ENCODE measurements around the gene GPR160.

The GPR160 gene

GRCh38 chr3:170037463-170038433, at the start of gene GPR160:
Gene GPR160, plus strand, starts transcription at chr3:170037995. Its CDS starts 45,978 bp downstream, at chr3:170083973.
- no peaks in the 10 kb centered on the region for H3K79me2 ChIP-seq
- H3K9ac ChIP-seq, result peak within 1 kb of the TSS; percentile 94
- peak within 1 kb of the TSS; percentile 65 for H2AFZ ChIP-seq
- peak; percentile 90 for TF ChIP-seq CTCF (IDR thresholded peaks at IDR 0.05)
- H3K36me3 ChIP-seq (ENCODE audit: control insufficient read depth, insufficient read depth, low read length), result no peaks in the 10 kb centered on the region
- peak within 1 kb of the TSS; percentile 93 for H3K27ac ChIP-seq
- no peaks in the 10 kb centered on the region for H3K27me3 ChIP-seq (ENCODE audit: control insufficient read depth, insufficient read depth, low read length)
- no peaks in the 10 kb centered on the region for H3K9me3 ChIP-seq (ENCODE audit: control insufficient read depth, low read length)
- peak within 1 kb of the TSS; percentile 91 for H3K4me3 ChIP-seq (ENCODE audit: low read depth, low read length)
- peak within 1 kb of the TSS; percentile 80 for H3K4me2 ChIP-seq (ENCODE audit: low read length)
- peaks cover 6% of the 10 kb centered on the region for H3K4me1 ChIP-seq

GRCh38 chr3:169990431-169990830, 47.4 kb upstream of the GPR160 start:
- TF ChIP-seq CTCF (IDR thresholded peaks at IDR 0.05), result no peak
- no peak overlapping the region for H2AFZ ChIP-seq
- H3K9me3 ChIP-seq (ENCODE audit: control insufficient read depth, low read length), result no peaks in the 10 kb centered on the region
- H3K27ac ChIP-seq, result no peak overlapping the region
- H3K4me2 ChIP-seq (ENCODE audit: low read length), result no peak overlapping the region
- H3K79me2 ChIP-seq, result no peaks in the 10 kb centered on the region
- H3K4me3 ChIP-seq (ENCODE audit: low read depth, low read length), result no peak overlapping the region
- no peaks in the 10 kb centered on the region for H3K27me3 ChIP-seq (ENCODE audit: control insufficient read depth, insufficient read depth, low read length)
- no peaks in the 10 kb centered on the region for H3K4me1 ChIP-seq
- no peak overlapping the region for H3K9ac ChIP-seq
- no peaks in the 10 kb centered on the region for H3K36me3 ChIP-seq (ENCODE audit: control insufficient read depth, insufficient read depth, low read length)

- Histone ChIP-seq H3K9me3 (ENCODE audit: control insufficient read depth, low read length) (no peaks in the 10 kb centered on the region), H3K4me3 (ENCODE audit: low read depth, low read length) (no peak overlapping the region), H3K79me2 (no peaks in the 10 kb centered on the region), H3K27ac (no peak overlapping the region), H3K9ac (no peak overlapping the region), H3K36me3 (ENCODE audit: control insufficient read depth, insufficient read depth, low read length) (no peaks in the 10 kb centered on the region), H3K27me3 (ENCODE audit: control insufficient read depth, insufficient read depth, low read length) (no peaks in the 10 kb centered on the region), H3K4me1 (no peaks in the 10 kb centered on the region), H2AFZ (no peak overlapping the region), H3K4me2 (ENCODE audit: low read length) (no peak overlapping the region)
- no peak for TF ChIP-seq CTCF (IDR thresholded peaks at IDR 0.05)
These were observed 45.6 kb upstream of the GPR160 start for GRCh38 chr3:169992156-169992555.

GRCh38 chr3:169992781-169993180, 45.0 kb upstream of the GPR160 start:
- H3K27me3 ChIP-seq (ENCODE audit: control insufficient read depth, insufficient read depth, low read length), result no peaks in the 10 kb centered on the region
- H3K4me2 ChIP-seq (ENCODE audit: low read length), result no peak overlapping the region
- no peaks in the 10 kb centered on the region for H3K79me2 ChIP-seq
- no peak overlapping the region for H3K4me3 ChIP-seq (ENCODE audit: low read depth, low read length)
- no peak overlapping the region for H3K27ac ChIP-seq
- no peak overlapping the region for H3K9ac ChIP-seq
- H3K36me3 ChIP-seq (ENCODE audit: control insufficient read depth, insufficient read depth, low read length), result no peaks in the 10 kb centered on the region
- H3K4me1 ChIP-seq, result no peaks in the 10 kb centered on the region
- TF ChIP-seq CTCF (IDR thresholded peaks at IDR 0.05), result no peak
- H3K9me3 ChIP-seq (ENCODE audit: control insufficient read depth, low read length), result no peaks in the 10 kb centered on the region
- H2AFZ ChIP-seq, result no peak overlapping the region

Measured in parathyroid adenoma (tissue), 2 donors.